Lung microvascular endothelial cell (primary cell): ENCODE measurements around the gene PLCB4. TPM values are rescaled to one million over a fixed set of nuclear protein-coding genes. Genes with fewer than 3 reads are reported as not detected.
"Not testable (repeated sequence)": the region's sequence is repeated elsewhere in the genome, so short reads cannot be mapped to it uniquely, and the experiment has no call there.

Experiments
- DNase-seq, 2 donors: peaks; one replicate each; pipeline versions ENCODE4 v3.0.0 to v3.0.0-alpha.2; 2010; ENCODE audit warnings: low read depth in 2 of 2
- total RNA-seq: library from RNA; depleted of rRNA; stranded (reverse); fragments of >200 nt; gene quantifications from 2 replicates; pipeline ENCODE4 v1.2.1, GENCODE V29; 2014

PLCB4 gene
- total RNA-seq, 1 donor from 2014 or later, result 8.9 TPM

- no peak for DNase-seq
Measured at GRCh38 chr20:9140162-9140760, 71.4 kb downstream of the PLCB4 start.

- DNase-seq, result no peak
Measured at GRCh38 chr20:9141070-9141469, 72.2 kb downstream of the PLCB4 start.

GRCh38 chr20:9141921-9142320, 73.0 kb downstream of the PLCB4 start:
- DNase-seq, result no peak

- no peak for DNase-seq
Measured at GRCh38 chr20:9142809-9143208, 73.9 kb downstream of the PLCB4 start.

GRCh38 chr20:9143926-9144325, 75.0 kb downstream of the PLCB4 start:
- no peak for DNase-seq

GRCh38 chr20:9144643-9145042, 75.8 kb downstream of the PLCB4 start:
- DNase-seq, result no peak

- DNase-seq, result no peak
Measured at GRCh38 chr20:9145142-9145541, 76.3 kb downstream of the PLCB4 start.

- no peak for DNase-seq
Measured at GRCh38 chr20:9146649-9147048, 77.8 kb downstream of the PLCB4 start.

- no peak for DNase-seq
Measured at GRCh38 chr20:9147547-9148024, 78.7 kb downstream of the PLCB4 start.

- no peak for DNase-seq
Measured at GRCh38 chr20:9148291-9148690, 79.4 kb downstream of the PLCB4 start.

GRCh38 chr20:9149087-9149486, 80.2 kb downstream of the PLCB4 start:
- no peak for DNase-seq

GRCh38 chr20:9149796-9150195, 80.9 kb downstream of the PLCB4 start:
- no peak for DNase-seq

- no peak for DNase-seq
Measured at GRCh38 chr20:9150679-9151078, 81.8 kb downstream of the PLCB4 start.

GRCh38 chr20:9152139-9152538, 83.3 kb downstream of the PLCB4 start:
- not testable (repeated sequence) for DNase-seq

GRCh38 chr20:9154464-9155024, 85.7 kb downstream of the PLCB4 start:
- DNase-seq, result no peak

- DNase-seq, result no peak
Measured at GRCh38 chr20:9156529-9157280, 87.8 kb downstream of the PLCB4 start.

- no peak for DNase-seq
Measured at GRCh38 chr20:9160331-9160730, 91.4 kb downstream of the PLCB4 start.

- no peak for DNase-seq
Measured at GRCh38 chr20:9160757-9161156, 91.9 kb downstream of the PLCB4 start.

- peak in 1 of 2 donors; percentile 1 for DNase-seq
Measured at GRCh38 chr20:9161311-9161710, 92.4 kb downstream of the PLCB4 start.

GRCh38 chr20:9163251-9163650, 94.4 kb downstream of the PLCB4 start:
- DNase-seq, result no peak

GRCh38 chr20:9163995-9164394, 95.1 kb downstream of the PLCB4 start:
- no peak for DNase-seq

GRCh38 chr20:9165261-9165660, 96.4 kb downstream of the PLCB4 start:
- DNase-seq, result no peak
